Activated effector memory CD4-positive, alpha-beta T cell treated with anti-CD3 and anti-CD28 coated beads, Interleukin-2, amount 50 U/mL, for 16 hours (primary cell): Measurements from ENCODE around the gene MED7.

Experiments used
- DNase-seq: peaks from one replicate; pipeline ENCODE4 v3.0.0-alpha.2; 2020

Gene MED7

GRCh38 chr5:157100140-157100679 is 42.5 kb downstream of the MED7 start:
- no peak for DNase-seq

GRCh38 chr5:157088342-157088990 is 54.2 kb downstream of the MED7 start:
- DNase-seq: no peak
